ENCODE measurements around the gene HMCN2. TPM values are rescaled to one million over a fixed set of nuclear protein-coding genes. Genes with fewer than 3 reads are reported as not detected.

HMCN2 gene
- total RNA-seq, 6 experiments from 2014 or later: 0.31 to 2.0 (median 1.1) TPM

DNA sequence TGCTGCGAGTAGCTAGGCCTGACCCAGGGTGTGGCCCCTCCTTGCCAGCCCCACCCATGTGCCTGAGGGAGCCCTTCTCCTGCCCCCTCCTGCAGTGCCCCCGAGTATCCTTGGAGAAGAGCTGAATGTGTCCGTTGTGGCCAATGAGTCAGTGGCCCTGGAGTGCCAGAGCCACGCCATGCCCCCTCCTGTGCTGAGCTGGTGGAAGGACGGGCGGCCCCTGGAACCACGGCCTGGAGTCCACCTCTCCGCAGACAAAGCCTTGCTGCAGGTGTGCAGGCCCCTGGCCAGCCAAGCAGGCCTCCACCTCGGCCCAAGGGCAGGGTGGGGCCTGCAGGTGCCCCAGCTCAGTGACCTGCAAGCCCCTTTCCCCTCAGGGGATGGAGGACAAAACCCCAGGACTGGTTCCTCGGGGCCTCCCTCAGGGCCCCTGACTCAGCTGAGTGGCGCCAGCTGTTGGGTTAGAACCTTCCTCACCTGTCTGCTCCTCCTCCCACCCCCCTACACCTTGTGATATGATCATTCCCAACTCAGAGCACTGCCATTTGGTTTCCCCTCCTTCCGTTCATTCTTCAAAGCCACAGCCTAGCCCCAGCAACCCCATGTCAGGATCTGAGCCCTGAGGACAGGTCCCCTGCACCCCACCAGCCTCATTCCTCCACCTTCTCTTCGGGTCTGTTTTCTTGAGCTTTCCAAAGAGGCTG, 99.2 kb downstream of the HMCN2 start:
- no peaks in the 10 kb centered on the region for H3K4me1 ChIP-seq
- 79% methylated on average over 3 of the region's 13 CpGs for WGBS (ENCODE audit: insufficient coverage, low coverage, low lambda C conversion rate, missing lambda C conversion rate)
- no peaks in the 10 kb centered on the region for H3K36me3 ChIP-seq
- ATAC-seq (no peak), DNase-seq (no peak)
- no peak overlapping the region for H3K4me3 ChIP-seq
- H3K9me3 ChIP-seq: no peaks in the 10 kb centered on the region
- intact Hi-C loops (cut with DNase I): no loop called here
- H3K27me3 ChIP-seq: no peaks in the 10 kb centered on the region
- no peak overlapping the region for H3K27ac ChIP-seq
- no peak for TF ChIP-seq POLR2A (IDR thresholded peaks at IDR 0.05)
- TF ChIP-seq, protein P1, sequence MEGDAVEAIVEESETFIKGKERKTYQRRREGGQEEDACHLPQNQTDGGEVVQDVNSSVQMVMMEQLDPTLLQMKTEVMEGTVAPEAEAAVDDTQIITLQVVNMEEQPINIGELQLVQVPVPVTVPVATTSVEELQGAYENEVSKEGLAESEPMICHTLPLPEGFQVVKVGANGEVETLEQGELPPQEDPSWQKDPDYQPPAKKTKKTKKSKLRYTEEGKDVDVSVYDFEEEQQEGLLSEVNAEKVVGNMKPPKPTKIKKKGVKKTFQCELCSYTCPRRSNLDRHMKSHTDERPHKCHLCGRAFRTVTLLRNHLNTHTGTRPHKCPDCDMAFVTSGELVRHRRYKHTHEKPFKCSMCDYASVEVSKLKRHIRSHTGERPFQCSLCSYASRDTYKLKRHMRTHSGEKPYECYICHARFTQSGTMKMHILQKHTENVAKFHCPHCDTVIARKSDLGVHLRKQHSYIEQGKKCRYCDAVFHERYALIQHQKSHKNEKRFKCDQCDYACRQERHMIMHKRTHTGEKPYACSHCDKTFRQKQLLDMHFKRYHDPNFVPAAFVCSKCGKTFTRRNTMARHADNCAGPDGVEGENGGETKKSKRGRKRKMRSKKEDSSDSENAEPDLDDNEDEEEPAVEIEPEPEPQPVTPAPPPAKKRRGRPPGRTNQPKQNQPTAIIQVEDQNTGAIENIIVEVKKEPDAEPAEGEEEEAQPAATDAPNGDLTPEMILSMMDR (IDR thresholded peaks at IDR 0.05): no peak

DNA sequence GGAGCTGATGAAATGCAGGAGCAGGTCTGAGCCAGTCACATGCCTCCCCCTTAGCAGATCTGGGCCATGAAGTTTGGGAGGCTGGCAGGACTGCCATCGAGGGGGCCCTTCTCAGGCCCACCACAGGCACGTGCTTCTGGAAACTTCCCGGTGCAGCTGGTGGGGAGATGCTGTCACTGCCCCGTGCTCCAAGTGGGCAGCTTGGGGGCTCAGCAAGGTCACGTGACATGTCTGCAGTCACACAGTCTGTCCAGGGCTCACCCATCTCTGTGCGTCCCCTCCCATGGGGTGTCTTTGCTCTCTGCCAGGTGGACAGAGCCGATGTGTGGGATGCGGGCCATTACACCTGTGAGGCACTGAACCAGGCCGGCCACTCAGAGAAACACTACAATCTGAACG, 99.8 kb downstream of the HMCN2 start:
- TF ChIP-seq POLR2A (IDR thresholded peaks at IDR 0.05): no peak
- TF ChIP-seq, protein P1 (IDR thresholded peaks at IDR 0.05): no peak
- intact Hi-C loops (cut with DNase I): no loop called here
- H3K27ac ChIP-seq: no peak overlapping the region
- no peaks in the 10 kb centered on the region for H3K9me3 ChIP-seq
- ATAC-seq: no peak
- DNase-seq: no peak
- H3K4me1 ChIP-seq: no peaks in the 10 kb centered on the region
- no peak overlapping the region for H3K4me3 ChIP-seq
- no peaks in the 10 kb centered on the region for H3K36me3 ChIP-seq
- H3K27me3 ChIP-seq: no peaks in the 10 kb centered on the region
- 95% methylated on average over 4 of the region's 10 CpGs for WGBS (ENCODE audit: insufficient coverage, low coverage, low lambda C conversion rate, missing lambda C conversion rate)

DNA sequence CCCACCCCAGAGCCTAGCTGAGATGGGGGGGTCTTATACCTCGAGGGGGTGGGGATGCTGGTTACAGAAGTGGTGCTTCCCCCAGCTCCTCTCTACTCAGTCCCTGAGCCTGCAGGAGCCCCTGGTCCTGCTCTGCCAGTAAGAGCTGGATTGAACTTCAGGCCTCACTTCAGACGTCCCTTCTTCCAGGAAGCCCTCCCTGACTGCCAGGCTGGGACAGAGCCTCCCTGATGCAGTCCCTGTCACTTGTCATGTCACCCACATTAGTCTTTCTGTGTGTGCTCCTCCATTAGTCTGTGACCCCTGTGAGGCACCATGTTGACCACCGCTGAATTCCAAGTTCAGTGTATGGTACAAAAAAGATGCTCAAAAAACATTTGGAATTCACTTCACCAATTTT, 100.5 kb downstream of the HMCN2 start:
- H3K27me3 ChIP-seq: no peaks in the 10 kb centered on the region
- WGBS (ENCODE audit: insufficient coverage, low coverage, low lambda C conversion rate, missing lambda C conversion rate): no CpG with 5 or more reads among the region's 3 CpGs
- H3K27ac ChIP-seq: no peak overlapping the region
- TF ChIP-seq POLR2A (IDR thresholded peaks at IDR 0.05): no peak
- TF ChIP-seq, protein P1 (IDR thresholded peaks at IDR 0.05): no peak
- no peaks in the 10 kb centered on the region for H3K4me1 ChIP-seq
- ATAC-seq: no peak
- no peak overlapping the region for H3K4me3 ChIP-seq
- intact Hi-C loops (cut with DNase I): no loop called here
- H3K9me3 ChIP-seq: no peaks in the 10 kb centered on the region
- H3K36me3 ChIP-seq: no peaks in the 10 kb centered on the region
- DNase-seq: no peak

DNA sequence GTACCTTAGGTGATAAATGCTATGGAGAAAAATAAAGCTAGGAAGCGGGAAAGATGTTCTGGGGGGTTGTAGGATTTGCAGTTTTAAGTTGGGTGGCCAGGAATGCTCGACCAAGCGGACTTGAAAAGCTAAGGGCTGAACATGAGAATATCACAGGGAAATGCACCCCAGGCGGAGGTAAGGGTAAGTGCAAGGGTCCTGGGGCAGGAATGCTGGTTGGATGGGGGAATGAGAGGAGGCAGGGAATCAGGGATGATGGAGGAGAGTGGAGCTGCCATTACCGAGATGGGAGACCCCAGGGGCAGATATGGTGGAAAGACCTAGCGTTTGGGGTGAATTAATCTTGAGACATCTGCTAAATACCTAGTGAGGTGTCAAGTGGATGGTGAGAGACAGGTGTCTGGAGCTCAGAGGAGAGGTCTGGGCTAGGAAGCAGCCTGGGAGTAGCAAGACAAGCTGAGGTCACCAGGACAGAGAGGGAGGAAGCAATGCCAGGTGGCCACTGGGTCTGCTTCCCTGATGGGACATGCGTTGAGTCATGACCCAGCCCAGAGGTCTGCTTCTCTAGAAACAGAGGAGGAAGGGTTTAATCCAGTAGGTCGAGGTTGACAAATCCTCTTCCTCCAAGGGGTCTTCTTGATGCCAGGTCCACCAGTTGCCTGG, 101.5 kb downstream of the HMCN2 start:
- no peaks in the 10 kb centered on the region for H3K27me3 ChIP-seq
- no peaks in the 10 kb centered on the region for H3K36me3 ChIP-seq
- no peak overlapping the region for H3K4me3 ChIP-seq
- WGBS (ENCODE audit: insufficient coverage, low coverage, low lambda C conversion rate, missing lambda C conversion rate): 89% methylated on average over 6 of the region's 8 CpGs
- TF ChIP-seq, protein P1 (IDR thresholded peaks at IDR 0.05): no peak
- no peak for TF ChIP-seq POLR2A (IDR thresholded peaks at IDR 0.05)
- H3K9me3 ChIP-seq: no peaks in the 10 kb centered on the region
- no peak overlapping the region for H3K27ac ChIP-seq
- DNase-seq: no peak
- no peak for ATAC-seq
- intact Hi-C loops (cut with DNase I): no loop called here
- no peaks in the 10 kb centered on the region for H3K4me1 ChIP-seq

All from right lobe of liver (tissue), 6 donors.